GM21360 (cell line): ENCODE data around the gene RMND5B.
"Not testable (repeated sequence)": the region's sequence is repeated elsewhere in the genome, so short reads cannot be mapped to it uniquely, and the experiment has no call there.

Source experiments
- ATAC-seq: cut with Tn5 transposase; IDR thresholded peaks from one replicate; pipeline ENCODE4 v1.9.1; 2021; ENCODE audit warnings: mild to moderate bottlenecking, moderate library complexity; ENCODE audit not compliant: unreplicated experiment

RMND5B gene

DNA sequence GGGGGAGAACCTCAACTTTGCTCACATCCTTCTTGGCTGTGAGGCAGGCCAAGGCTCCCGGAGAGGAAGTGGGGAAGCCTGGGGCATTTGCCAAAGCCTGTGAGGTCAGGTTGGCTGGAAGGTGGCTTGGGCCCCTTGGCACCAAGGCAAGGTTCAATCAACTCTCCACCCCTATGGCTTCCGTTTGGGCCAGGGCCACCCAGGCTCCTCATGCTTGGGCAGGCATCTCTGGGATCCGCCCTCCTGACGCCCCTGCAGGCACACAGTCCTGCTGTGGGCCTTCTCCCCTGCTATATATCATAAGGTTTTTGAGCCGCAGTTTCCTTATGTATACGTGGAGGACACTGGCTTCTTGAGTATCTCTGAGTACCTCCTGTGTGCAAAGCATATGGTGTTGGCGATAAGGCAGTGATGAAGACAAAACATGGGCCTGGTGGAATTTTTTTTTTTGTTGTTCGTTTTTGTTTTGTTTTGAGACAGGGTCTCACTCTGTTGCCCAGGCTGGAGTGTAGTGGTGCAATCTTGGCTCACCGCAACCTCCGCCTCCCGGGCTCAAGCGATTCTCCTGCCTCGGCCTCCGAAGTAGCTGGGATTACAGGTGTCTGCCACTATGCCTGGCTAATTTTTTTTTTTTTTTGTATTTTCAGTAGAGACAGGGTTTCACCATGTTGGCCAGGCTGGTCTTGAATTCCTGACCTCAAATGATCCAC, 3.4 kb upstream of the RMND5B start:
- not testable (repeated sequence) for ATAC-seq

DNA sequence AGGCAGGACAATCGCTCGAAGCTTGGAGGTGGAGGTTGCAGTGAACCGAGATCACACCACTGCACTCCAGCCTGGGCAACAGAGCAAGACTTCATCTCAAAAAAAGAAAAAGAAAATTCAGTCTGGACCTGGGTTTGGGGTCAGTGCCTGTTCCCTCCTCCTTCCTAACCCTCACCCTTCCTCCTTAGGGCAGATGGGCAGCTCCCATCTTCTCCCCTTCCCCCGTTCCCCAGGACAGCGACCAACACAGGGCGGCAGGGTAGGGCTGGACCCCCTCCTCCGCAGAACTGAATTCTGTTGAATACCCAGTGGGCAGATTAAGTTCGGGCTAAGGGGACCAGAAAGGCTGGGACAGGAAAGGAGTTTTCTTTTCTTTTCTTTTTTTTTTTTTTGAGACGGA, 1.5 kb upstream of the RMND5B start:
- ATAC-seq, result no peak

DNA sequence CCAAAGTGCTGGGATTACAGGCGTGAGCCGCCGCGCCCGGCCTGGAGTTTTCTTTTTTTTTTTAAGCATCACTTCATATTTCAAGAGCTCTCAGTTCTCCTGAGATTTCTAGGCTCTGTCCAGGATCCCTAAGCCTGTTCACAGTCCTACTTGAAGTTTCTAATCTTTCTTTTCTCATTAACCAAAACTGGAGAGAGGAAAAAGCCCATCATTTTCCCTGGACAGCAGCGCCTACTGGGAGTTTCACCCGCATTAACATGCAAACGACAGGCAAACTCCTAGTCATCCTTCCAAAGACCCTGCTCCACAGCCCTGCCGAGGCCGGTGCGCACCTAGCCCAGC, 609 bp upstream of the RMND5B start:
- ATAC-seq, result not testable (repeated sequence)

DNA sequence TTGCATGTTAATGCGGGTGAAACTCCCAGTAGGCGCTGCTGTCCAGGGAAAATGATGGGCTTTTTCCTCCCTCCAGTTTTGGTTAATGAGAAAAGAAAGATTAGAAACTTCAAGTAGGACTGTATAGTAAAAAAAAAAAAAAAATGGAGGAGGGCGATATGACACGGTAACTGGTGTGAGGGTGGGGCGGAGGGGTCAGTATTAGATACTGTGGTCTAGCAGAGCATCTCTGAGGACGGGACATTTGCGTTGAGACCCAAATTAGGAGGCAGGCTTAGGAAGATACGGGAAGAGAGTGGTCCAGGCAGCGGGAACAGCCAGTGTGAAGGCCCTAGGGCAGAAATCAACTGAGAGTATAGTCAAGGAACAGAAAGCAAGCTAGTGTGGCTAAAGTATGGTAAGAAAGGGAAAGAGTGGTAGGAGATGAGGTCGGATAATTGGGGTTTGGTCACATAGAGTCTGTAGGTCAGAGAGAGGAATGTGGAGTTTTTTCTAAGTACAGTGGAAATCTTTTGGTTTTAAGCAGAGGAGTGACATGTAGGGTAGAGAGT, 707 bp downstream of the RMND5B start:
- no peak for ATAC-seq

DNA sequence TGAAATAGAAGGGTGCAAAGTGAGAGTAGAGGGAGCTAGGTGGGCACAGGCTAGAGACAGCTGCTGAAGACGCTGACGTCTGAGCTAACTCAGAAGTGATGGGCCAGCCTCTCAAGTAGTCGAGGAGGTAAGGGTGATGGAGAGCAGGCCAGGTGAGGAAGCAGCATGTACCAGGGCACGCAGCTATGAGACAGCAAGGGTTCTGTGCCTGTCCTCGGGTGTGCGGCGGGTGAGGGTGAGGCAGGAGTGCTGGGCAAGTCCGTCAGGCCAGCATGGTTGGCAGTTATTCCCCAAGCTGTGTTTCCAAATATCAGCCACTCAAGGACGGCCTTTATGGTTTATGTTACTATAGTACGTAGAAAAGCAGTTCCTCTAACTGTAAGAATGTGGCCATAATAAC, 6.2 kb downstream of the RMND5B start:
- no peak for ATAC-seq

DNA sequence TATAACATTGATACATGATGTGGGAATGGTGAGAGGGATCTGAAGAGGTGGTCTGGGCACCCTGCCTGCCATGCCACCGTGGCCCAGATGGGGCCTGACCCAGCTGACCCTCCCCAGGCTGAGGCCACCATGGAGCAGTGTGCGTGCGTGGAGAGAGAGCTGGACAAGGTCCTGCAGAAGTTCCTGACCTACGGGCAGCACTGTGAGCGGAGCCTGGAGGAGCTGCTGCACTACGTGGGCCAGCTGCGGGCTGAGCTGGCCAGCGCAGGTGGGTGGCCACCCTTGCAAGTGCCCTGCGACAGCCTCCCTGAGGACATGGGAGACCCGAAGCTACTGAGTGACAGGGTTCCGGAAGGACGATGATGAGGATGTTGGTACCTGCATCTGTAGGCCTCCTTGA, 7.2 kb downstream of the RMND5B start:
- no peak for ATAC-seq

DNA sequence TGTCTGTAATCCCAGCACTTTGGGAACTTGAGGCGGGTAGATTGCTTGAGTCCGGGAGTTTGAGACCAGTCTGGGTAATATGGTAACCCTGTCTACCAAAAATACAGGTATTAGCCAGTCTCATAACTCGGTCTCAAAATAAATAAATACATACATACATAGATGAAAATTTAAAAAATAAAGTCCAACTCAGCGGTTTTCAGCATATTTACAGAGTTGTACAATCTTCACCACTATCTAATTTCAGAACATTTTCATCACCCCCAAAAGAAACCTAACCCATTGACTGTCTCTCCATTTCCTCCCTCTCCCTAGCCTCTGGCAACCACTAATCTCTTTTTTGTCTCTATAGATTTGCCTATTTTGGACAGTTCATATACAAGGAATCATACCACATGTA, 10.7 kb downstream of the RMND5B start:
- ATAC-seq, result no peak

DNA sequence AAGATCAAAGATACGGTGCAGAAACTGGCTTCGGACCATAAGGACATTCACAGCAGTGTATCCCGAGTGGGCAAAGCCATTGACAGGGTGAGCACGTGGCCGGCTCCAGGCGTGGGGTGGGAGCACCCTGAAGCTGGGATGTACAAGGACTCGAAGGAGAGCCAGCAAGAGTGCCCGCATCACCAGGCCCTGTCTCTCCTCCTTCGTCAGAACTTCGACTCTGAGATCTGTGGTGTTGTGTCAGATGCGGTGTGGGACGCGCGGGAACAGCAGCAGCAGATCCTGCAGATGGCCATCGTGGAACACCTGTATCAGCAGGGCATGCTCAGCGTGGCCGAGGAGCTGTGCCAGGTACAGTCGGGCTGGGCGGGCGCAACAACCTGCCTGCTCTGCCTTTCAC, 11.8 kb downstream of the RMND5B start:
- ATAC-seq, result no peak

DNA sequence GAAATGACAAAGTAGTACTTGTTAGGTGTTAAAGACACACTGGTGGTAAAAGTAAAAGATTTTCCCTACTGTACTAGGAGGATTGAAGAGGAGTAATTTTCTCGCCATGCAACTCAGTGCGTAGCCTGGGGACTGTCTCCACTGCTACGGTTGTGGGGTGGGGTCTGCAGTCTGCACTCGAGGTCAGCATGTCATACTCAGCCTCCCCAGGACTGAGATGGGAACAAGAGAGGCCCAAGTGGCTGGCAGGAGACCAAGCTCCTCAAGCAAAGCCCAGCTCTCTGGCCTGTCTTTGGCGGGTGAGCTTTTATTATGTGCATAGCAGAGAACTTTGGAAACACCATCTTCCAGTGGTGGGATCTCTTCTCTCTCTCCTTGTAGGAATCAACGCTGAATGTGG, 12.4 kb downstream of the RMND5B start:
- no peak for ATAC-seq

DNA sequence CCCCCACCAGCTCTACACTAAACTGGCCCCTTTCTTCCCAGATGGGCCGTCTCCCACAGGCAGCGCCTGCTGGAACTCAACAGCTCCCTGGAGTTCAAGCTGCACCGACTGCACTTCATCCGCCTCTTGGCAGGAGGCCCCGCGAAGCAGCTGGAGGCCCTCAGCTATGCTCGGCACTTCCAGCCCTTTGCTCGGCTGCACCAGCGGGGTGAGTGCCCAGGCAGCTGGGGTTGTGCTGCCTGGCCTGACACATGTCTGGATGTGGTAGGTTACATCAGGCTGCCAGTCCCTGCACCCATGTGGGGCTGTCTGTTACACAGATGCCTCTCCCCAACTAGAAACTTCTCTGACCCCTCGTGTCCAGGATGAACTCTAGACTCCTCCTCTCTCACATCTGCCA, 13.1 kb downstream of the RMND5B start:
- no peak for ATAC-seq

DNA sequence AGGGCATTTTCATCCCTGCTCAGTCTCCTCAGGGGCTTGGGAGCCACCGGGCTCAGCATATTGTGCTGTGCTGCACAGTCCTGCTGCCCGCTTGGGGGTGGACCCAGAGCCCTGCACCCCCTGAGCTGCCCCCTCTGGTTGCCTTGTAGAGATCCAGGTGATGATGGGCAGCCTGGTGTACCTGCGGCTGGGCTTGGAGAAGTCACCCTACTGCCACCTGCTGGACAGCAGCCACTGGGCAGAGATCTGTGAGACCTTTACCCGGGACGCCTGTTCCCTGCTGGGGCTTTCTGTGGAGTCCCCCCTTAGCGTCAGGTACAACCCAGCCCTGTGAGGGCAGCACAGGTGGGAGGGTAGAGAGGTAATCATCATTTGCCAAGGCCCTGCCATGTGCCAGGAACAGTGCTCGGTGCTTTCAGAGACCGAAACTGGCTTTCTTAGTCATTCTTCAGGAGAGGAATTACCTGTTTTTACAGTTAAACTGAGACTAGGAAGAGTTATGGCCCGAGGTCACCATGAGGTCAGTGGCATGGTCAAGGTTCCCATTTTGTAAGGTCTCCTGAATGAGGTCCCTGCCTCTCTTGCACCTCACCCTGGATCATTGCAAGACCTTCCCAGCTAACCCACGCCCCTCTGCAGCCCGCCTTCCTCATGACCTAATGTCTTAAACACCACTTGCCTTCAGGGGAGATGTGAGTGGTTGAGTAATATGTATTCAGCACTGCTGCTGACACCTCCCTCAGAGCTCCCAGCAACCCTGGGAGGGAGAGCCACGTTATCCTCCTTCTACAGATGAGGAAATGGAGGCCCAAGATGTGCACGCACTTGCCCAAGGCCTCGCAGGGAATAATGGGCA, 15.4 kb downstream of the RMND5B start:
- ATAC-seq, result no peak

DNA sequence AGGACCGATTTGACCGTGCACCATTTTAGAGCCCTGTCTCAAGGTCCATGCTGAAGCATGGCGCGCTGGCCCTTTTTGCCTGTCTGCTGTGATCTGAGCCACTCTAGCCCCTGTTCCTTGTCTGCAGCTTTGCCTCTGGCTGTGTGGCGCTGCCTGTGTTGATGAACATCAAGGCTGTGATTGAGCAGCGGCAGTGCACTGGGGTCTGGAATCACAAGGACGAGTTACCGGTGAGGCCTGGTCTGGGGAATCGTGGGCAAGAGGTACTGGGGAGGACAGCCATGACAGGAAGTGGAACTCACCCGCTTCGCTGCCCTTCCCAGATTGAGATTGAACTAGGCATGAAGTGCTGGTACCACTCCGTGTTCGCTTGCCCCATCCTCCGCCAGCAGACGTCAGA, 16.6 kb downstream of the RMND5B start:
- no peak for ATAC-seq

DNA sequence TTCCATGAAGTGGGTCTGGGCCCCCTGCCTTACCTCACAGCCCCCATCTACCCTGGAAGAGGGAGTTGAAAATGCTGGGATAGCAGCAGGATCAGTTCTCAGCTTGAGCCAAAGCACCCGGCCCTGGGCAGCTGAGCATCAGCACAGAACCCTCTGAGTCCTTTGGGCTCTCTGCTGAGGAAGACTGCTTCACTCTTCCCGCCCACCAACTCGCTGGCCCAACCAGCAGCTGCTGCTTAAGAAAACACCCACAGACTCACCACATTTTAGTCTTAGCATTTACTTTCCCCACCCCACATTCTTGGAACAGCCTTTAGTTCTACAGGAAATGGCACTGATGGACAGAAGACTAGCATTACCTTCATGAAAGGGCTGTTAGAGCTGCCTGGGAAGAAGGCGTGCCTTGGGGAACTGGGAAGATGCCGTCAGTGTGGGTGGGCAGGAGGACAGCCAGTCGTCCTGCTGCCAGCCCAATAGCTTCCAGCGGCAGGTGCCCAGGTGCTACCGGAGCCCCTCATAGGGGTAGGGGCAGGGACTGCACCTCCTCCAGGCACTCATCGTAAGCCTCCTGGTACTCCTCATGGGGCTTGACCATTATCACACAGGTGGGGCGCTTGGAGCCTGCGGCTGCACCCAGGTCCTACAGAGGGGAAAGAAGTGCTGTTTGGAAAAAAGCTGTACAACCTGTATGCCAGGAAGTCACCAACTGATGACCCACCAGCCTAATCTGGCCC, 18.6 kb downstream of the RMND5B start:
- ATAC-seq, result no peak

DNA sequence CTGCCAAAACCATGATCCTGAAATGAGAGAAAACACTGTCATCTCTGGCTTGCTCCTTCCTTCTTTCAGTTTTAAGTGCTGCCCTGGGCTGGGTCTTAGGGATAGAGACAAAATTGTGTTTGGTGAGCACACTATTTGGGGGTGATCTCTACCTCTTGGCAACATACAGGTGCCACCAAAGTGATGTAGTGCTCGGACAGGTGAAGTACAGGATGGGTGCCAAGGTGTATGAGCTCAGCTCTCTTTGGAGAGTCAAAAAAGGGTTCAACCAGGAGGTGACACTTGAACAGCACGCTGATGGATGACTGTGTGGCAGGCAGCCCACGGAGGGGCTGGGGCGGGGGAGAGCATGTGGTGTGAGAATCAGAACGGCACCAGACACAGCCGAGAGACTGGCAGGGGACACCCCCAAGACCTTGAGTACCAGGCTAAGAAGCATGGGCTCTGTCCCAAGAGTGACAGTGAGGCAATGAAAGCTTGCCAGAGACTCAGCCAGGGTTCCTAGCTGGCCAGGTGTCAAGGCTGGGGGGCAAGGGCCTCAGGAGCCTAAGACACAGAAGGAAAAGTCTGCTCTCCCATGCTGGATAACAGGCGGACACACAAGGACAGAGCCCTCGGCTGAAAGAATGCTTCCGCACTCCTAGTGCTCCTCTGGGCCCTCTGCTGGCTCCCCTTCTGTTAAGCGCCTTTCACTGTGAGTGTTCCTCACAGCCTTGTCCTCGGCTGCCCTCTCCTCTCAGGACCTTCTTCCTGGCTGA, 20.3 kb downstream of the RMND5B start:
- ATAC-seq, result no peak

DNA sequence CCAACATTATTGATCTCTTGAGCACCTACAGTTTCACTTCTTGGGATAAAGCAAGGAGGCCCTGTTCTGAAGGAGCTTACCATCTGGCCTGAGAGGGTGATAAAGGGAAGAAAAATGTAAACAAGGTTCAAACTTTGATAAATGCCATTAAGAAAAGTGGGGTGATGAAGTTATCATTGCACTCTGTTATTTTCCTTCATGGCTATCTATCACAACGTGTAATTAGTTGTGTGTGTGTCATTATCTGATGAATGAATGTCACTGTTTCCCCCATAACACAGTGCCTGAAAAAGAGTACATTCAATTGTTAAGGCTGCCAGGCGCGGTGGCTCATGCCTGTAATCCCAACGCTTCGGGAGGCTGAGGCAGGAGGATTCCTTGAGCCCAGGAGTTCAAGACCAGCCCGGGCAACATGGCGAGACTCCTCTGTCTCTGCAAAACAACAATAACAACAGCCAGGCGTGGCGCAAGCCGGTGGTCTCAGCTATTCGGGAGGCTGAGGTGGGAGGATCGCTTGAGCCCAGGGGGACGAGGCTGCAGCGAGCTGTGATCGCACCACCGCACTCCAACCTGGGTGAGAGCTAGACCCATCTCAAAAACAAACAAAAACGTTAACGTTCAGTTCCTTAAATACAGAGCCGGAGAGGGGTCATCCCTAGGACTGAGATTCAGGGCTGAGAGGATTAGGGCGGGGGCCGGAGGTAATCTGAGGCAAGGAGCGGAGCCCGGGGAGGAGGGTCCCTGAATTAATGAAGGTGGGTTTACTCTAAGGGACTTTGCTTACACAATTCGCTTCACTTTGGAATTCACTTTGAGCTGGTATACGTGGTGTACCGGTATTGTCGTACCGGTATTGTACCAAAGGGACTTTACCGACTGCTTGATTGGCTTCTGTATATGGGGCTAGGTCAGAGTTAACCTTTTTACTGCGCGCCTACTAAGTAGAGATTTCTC, 22.0 kb downstream of the RMND5B start:
- ATAC-seq, result no peak

DNA sequence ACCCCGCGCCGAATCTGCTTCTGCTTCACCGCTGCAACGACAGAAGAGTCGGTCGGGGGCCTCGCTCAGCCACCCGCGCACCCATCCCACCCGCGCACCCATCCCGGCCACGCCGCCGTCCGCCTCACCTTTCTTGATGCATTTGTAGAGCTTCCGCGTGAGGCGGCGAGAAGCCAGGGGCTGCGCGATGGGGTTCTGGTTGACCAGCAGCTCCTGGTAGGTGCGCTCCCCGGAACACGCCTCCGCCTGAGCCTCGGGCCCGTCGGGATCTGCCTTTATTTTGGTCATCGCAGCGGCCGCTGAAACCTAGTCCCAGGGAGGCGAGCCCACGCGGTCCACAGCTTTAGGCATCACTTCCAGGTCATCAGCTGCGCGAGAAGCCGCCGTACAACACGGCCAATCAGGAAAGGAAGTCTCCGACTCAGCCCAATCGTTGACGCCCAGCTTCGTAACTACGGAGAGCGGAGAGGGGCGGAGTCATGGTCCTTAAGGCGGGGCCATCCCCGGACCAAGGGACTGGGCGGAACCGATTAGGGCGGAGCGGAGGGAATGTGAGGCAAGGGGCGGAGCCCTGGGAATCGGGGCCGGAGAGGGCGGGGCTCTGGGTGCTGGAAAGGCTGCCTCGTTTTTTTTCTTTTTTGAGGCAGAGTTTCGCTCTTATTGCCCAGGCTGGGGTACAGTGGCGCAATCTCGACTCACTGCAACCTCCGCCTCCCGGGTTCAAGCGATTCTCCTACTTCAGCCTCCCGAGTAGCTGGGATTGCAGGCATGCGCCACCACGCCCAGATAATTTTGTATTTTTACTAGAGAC, 22.9 kb downstream of the RMND5B start, which contains the start of gene NHP2:
Gene NHP2, minus strand, starts transcription at position 356 of the 811 bp plus-strand sequence. Its CDS starts 68 bp downstream, at position 288.
- ATAC-seq, result peak; percentile 99

DNA sequence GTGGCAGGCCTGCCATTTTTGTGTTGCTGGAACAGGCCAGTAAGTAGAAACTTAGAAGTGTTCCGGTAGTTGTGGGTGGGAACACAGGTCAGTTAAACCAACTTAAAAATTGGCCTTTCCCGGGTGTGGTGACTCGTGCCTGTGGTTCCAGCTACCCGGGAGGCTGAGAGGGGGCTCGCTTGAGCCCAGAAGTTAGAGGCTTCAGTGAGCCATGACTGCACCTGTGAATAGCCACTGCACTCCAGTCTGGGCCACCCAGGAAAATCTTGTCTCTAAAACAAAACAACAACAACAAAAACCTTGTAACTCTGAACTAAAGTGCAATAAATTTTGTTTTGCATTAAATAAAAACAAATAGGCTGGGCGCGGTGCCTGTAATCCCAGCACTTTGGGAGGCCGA, 24.3 kb downstream of the RMND5B start:
- ATAC-seq, result no peak

DNA sequence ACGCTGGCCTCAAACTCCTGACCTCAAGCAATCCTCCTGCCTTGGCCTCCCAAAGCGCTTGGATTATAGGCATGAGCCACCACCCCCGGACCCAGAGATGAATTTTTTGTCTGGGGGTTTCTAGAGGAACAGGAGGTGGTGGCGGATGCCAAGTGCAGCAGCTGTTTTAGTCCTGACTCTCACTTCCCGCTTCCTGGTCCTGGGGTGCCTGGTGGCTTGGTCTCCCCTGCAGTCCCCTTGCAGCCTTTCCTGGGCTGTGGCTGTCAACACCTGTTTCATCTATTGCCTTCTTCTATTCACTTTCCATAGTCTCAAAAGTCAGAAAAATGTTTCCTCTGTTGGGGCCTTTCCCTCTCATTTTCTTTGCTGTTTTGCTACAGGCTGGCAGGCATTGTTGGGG, 29.4 kb downstream of the RMND5B start:
- no peak for ATAC-seq

DNA sequence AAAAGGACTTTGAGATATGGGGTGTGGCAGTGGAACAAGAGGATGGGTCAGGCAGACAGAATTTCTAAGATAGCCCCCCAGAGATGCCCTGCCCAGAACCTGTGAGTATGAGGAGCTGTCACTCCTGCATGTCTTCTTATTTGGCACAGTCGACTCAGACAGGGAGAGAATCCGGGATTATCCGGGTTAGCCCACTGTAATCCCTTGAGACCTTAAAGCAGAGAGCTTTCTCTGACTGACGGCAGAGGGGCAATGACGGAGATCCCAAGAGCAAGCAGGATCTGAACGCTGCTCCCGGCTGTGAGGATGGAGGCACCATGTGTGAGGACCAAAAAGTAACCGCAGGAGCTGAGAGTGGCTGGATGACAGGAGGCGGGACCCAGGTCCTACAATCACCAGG, 31.7 kb downstream of the RMND5B start:
- ATAC-seq, result no peak
